ENCODE data around the gene MN1. TPM values are rescaled to one million over a fixed set of nuclear protein-coding genes. Genes with fewer than 3 reads are reported as not detected.

The MN1 gene
- polyA plus RNA-seq, 1 donor from 2014 or later: not detected

GRCh38 chr22:27810609-27811151, 9.1 kb upstream of the MN1 start:
- Mint-ChIP-seq H3K27ac (no peak overlapping the region), H3K4me3 (no peak overlapping the region), H3K9me3 (no peaks in the 10 kb centered on the region), H3K36me3 (no peaks in the 10 kb centered on the region), H3K27me3 (peaks cover 11% of the 10 kb centered on the region), H3K4me1 (no peaks in the 10 kb centered on the region)

GRCh38 chr22:27809700-27810608, 8.4 kb upstream of the MN1 start:
- Mint-ChIP-seq H3K27me3 (peaks cover 14% of the 10 kb centered on the region), H3K36me3 (no peaks in the 10 kb centered on the region), H3K4me1 (peaks cover 0 to 3% (median 0%) of the 10 kb centered on the region in 3 donors), H3K27ac (no peak overlapping the region), H3K4me3 (no peak overlapping the region), H3K9me3 (no peaks in the 10 kb centered on the region)

GRCh38 chr22:27809226-27809603, 7.7 kb upstream of the MN1 start:
- Mint-ChIP-seq H3K27ac (no peak overlapping the region), H3K36me3 (no peaks in the 10 kb centered on the region), H3K9me3 (no peaks in the 10 kb centered on the region), H3K4me3 (no peak overlapping the region), H3K4me1 (peaks cover 0 to 5% (median 2%) of the 10 kb centered on the region in 3 donors), H3K27me3 (peaks cover 19% of the 10 kb centered on the region)

- Mint-ChIP-seq H3K9me3 (no peaks in the 10 kb centered on the region), H3K27ac (no peak overlapping the region), H3K36me3 (no peaks in the 10 kb centered on the region), H3K4me1 (peaks cover 0 to 5% (median 2%) of the 10 kb centered on the region in 3 donors), H3K4me3 (no peak overlapping the region), H3K27me3 (peaks cover 19% of the 10 kb centered on the region)
These were observed 7.1 kb upstream of the MN1 start for GRCh38 chr22:27808451-27809225.

- Mint-ChIP-seq H3K9me3 (no peaks in the 10 kb centered on the region), H3K4me3 (peak overlapping the region in 1 of 4 donors; percentile 86), H3K27ac (no peak overlapping the region), H3K36me3 (no peaks in the 10 kb centered on the region), H3K4me1 (peaks cover 2 to 8% (median 4%) of the 10 kb centered on the region in 3 donors), H3K27me3 (peaks cover 21% of the 10 kb centered on the region)
These were observed 4.3 kb upstream of the MN1 start for GRCh38 chr22:27805841-27806240.

GRCh38 chr22:27804470-27805297, 3.1 kb upstream of the MN1 start:
- peaks cover 25% of the 10 kb centered on the region for H3K27me3 Mint-ChIP-seq
- no peak overlapping the region for H3K27ac Mint-ChIP-seq

GRCh38 chr22:27803841-27804415, 2.4 kb upstream of the MN1 start:
- H3K36me3 Mint-ChIP-seq: no peaks in the 10 kb centered on the region
- H3K4me1 Mint-ChIP-seq: peaks cover 2 to 8% (median 4%) of the 10 kb centered on the region in 3 donors
- H3K27ac Mint-ChIP-seq: no peak overlapping the region
- H3K4me3 Mint-ChIP-seq: no peak overlapping the region
- H3K27me3 Mint-ChIP-seq: peaks cover 25% of the 10 kb centered on the region
- no peaks in the 10 kb centered on the region for H3K9me3 Mint-ChIP-seq

More at GRCh38 chr22:27804470-27805297, 3.1 kb upstream of the MN1 start:
- Mint-ChIP-seq H3K9me3 (no peaks in the 10 kb centered on the region), H3K4me3 (peak overlapping the region in 3 of 4 donors; percentile 52 to 86 (median 62)), H3K36me3 (no peaks in the 10 kb centered on the region), H3K4me1 (peaks cover 2 to 8% (median 4%) of the 10 kb centered on the region in 3 donors)

GRCh38 chr22:27802346-27803073, 954 bp upstream of the MN1 start:
- H3K27ac Mint-ChIP-seq: peak overlapping the region in 1 of 3 donors; percentile 7
- H3K9me3 Mint-ChIP-seq: no peaks in the 10 kb centered on the region
- H3K36me3 Mint-ChIP-seq: no peaks in the 10 kb centered on the region
- peak overlapping the region; percentile 83 to 95 (median 90) for H3K4me3 Mint-ChIP-seq
- peaks cover 22% of the 10 kb centered on the region for H3K27me3 Mint-ChIP-seq
- peaks cover 2 to 8% (median 4%) of the 10 kb centered on the region in 3 donors for H3K4me1 Mint-ChIP-seq

GRCh38 chr22:27801202-27801615, 347 bp downstream of the MN1 start:
- Mint-ChIP-seq H3K4me1 (peaks cover 2 to 8% (median 4%) of the 10 kb centered on the region in 3 donors), H3K36me3 (no peaks in the 10 kb centered on the region), H3K27me3 (peaks cover 22% of the 10 kb centered on the region), H3K4me3 (peak overlapping the region; percentile 81 to 92 (median 85)), H3K9me3 (no peaks in the 10 kb centered on the region), H3K27ac (no peak overlapping the region)

GRCh38 chr22:27800250-27801201, 1.0 kb downstream of the MN1 start:
- Mint-ChIP-seq H3K36me3 (no peaks in the 10 kb centered on the region), H3K4me3 (peak overlapping the region in 3 of 4 donors; percentile 39 to 83 (median 81)), H3K9me3 (no peaks in the 10 kb centered on the region), H3K27me3 (peaks cover 19% of the 10 kb centered on the region), H3K27ac (no peak overlapping the region), H3K4me1 (peaks cover 2 to 8% (median 4%) of the 10 kb centered on the region in 3 donors)

- Mint-ChIP-seq H3K36me3 (no peaks in the 10 kb centered on the region), H3K4me1 (peaks cover 2 to 5% (median 4%) of the 10 kb centered on the region in 3 donors), H3K27me3 (peaks cover 13% of the 10 kb centered on the region), H3K27ac (no peak overlapping the region), H3K9me3 (no peaks in the 10 kb centered on the region), H3K4me3 (no peak overlapping the region)
These were observed 1.7 kb downstream of the MN1 start for GRCh38 chr22:27799827-27800249.

- peaks cover 0 to 4% (median 3%) of the 10 kb centered on the region in 3 donors for H3K4me1 Mint-ChIP-seq
- no peak overlapping the region for H3K27ac Mint-ChIP-seq
- H3K4me3 Mint-ChIP-seq: peak overlapping the region in 2 of 4 donors; percentile 60 to 68
- H3K9me3 Mint-ChIP-seq: no peaks in the 10 kb centered on the region
- H3K36me3 Mint-ChIP-seq: no peaks in the 10 kb centered on the region
- peaks cover 8% of the 10 kb centered on the region for H3K27me3 Mint-ChIP-seq
These were observed 2.3 kb downstream of the MN1 start for GRCh38 chr22:27799015-27799826.

Measured in IgD-negative memory B cell (primary cell).